GM19397 (cell line): ENCODE results near the gene AGBL2.
A peak's percentile ranks its signal among the peaks of the same experiment; 100 is the strongest.
"Not testable (repeated sequence)": the region's sequence is repeated elsewhere in the genome, so short reads cannot be mapped to it uniquely, and the experiment has no call there.

Source experiments
- ATAC-seq: cut with Tn5 transposase; IDR thresholded peaks from one replicate; pipeline ENCODE4 v1.9.1; 2021; ENCODE audit warnings: mild to moderate bottlenecking, moderate library complexity; ENCODE audit not compliant: unreplicated experiment

Gene AGBL2

DNA sequence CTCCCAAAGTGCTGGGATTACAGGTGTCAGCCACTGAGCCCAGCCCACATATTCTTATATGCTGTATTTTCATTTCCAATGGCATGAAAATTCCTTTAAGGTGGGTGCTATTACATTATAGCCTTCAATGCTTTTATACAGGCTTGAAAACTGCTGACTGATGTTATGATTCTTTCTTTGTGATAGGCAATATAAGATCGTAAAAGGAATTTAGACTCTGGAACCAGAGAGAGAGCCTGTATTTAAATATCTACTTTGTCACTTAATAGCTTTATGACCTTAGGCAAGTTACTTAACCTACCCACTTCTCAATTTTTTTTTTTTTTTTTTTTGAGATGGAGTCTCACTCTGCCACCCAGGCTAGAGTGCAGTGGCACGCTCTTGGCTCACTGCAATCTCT, 26.2 kb downstream of the AGBL2 start:
- no peak for ATAC-seq

- no peak for ATAC-seq
These were observed 27.1 kb downstream of the AGBL2 start for GRCh38 chr11:47688111-47688510.

- not testable (repeated sequence) for ATAC-seq
These were observed 28.5 kb downstream of the AGBL2 start for GRCh38 chr11:47686704-47687103.

DNA sequence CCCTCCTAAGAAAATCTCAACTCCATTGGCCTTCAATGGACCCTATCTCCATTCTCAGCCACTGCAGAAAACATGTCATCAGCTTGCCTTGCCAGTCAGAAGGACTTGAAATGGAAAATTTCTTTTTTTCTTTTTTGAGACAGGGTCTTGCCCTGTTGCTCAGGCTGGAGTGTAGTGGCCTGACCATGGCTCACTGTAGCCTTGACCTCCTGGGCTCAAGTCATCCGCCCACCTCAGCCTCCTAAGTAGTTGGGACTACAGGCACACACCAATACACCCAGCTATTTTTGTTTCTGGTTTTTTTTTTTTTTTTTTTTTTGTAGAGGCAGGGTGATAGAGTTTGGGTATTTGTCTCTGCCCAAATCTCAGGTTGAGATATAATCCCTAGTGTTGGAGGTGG, 29.0 kb downstream of the AGBL2 start:
- no peak for ATAC-seq

DNA sequence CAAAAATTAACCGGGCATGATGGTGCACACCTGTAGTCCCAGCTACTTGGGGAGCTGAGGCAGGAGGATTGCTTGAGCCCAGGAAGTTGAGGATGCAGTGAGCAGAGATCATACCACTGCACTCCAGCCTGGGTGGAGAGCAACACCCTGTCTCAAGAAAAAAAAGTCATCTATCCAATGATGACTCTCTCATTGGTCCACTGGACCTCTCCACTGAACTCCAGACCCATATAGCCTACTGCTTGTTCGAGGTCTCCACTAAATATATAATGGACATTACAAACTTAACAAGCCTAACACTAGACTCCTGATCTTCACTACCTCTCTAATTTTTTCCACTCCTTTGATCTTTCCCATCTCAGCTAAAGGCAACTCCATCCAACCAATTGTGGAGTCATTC, 39.3 kb downstream of the AGBL2 start:
- ATAC-seq, result no peak

GRCh38 chr11:47672283-47672730, 42.9 kb downstream of the AGBL2 start:
- ATAC-seq, result no peak

DNA sequence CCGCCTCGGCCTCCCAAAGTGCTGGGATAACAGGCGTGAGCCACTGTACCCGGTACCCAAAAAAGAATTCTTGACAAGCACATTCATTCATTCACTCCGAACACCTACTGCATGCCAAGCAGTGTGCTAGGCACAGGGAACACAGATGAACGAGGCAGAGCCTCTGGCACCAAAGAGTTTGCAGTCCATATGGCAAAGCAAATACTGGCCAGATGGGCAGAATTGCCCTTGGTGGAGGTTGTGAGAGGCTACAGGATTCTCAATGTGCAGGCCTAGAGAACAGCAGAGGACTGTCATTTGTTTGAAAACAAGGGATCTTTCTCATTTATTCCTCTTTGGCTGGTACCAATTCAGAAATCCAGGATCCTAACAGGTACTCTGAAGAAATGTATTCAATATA, 45.3 kb downstream of the AGBL2 start:
- ATAC-seq, result no peak

DNA sequence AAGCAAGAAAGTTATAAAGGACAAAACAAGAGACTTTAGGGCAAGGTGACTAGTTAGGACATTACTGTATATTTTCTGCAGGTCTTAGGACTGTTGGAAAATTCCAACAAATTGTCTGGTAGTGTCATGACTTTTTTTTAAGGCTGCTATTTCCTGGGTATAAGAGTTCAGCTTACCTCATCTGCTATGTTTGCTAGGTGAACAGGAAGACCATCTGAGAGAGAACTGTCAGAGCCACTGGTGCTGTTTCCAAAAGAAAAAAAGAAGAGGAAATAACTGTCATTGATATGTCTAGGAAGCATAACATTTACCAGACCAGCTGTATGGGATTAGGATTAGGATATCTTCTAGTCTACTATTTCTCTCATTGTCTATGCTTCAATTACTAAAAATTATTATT, 46.5 kb downstream of the AGBL2 start:
- ATAC-seq, result no peak

GRCh38 chr11:47667555-47667954, 47.6 kb downstream of the AGBL2 start:
- no peak for ATAC-seq

DNA sequence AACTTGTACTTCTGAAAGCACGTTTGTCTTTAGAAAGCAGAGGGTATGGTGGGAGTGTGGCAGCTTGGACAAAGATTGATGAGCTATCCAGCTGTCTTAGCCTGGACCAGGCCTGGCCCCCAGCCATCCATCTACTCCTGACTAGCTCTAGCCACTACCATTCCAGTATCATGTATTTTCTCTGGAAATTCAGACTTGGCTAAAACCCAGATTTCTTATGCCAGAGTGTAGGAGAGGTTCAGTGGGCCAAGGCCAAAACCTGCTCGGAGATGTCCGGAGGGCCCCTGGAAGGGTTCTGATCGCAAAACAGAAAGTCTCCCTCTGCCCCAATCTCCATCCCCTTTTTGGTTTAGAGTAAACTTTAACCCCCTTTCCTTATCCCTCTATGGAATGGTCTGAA, 48.0 kb downstream of the AGBL2 start:
- no peak for ATAC-seq

GRCh38 chr11:47664936-47665335, 50.2 kb downstream of the AGBL2 start:
- ATAC-seq, result not testable (repeated sequence)

DNA sequence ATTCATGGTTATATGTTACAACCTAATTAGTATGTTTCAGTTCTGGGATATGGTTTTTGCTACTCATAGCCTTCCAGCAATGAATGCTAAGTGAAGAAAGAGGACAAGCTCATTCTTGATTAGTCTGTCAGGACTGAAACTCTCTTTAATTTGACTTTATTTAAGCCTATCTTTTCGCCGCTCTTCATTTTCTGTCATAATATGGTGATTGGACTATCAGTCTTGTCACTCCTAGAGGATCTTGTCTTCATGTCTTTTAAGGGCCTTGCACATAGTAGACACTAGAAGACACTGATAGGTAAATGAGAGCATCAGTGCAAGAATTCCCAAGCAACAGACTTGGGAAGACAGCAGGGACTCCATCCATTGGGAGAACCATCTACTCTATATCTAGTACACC, 53.9 kb downstream of the AGBL2 start:
- ATAC-seq, result no peak

- no peak for ATAC-seq
These were observed 55.9 kb downstream of the AGBL2 start for GRCh38 chr11:47659276-47659675.

- ATAC-seq, result no peak
These were observed 58.8 kb downstream of the AGBL2 start for GRCh38 chr11:47656260-47656885.

- no peak for ATAC-seq
These were observed 63.2 kb downstream of the AGBL2 start for GRCh38 chr11:47651818-47652469.

GRCh38 chr11:47649276-47649675, 65.9 kb downstream of the AGBL2 start:
- no peak for ATAC-seq

GRCh38 chr11:47646019-47646418, 69.2 kb downstream of the AGBL2 start:
- ATAC-seq, result no peak

DNA sequence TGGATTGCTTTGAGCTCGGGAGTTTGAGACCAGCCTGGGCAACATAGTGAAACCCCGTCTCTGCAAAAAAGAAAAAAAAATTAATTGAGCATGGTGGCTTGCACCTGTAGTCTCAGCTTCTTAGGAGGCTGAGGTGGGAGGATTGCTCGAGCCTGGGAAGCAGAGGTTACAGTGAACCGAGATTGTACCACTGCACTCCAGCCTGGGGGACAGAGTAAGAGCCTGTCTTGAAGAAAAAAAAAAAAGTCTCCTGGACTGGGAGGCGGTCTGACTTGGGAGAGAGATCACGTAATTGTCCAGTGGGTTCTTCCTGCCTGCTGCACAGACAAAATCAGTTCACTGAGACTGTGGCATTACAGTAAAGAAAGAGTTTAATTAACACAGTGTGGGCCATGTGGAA, 69.7 kb downstream of the AGBL2 start:
- no peak for ATAC-seq

DNA sequence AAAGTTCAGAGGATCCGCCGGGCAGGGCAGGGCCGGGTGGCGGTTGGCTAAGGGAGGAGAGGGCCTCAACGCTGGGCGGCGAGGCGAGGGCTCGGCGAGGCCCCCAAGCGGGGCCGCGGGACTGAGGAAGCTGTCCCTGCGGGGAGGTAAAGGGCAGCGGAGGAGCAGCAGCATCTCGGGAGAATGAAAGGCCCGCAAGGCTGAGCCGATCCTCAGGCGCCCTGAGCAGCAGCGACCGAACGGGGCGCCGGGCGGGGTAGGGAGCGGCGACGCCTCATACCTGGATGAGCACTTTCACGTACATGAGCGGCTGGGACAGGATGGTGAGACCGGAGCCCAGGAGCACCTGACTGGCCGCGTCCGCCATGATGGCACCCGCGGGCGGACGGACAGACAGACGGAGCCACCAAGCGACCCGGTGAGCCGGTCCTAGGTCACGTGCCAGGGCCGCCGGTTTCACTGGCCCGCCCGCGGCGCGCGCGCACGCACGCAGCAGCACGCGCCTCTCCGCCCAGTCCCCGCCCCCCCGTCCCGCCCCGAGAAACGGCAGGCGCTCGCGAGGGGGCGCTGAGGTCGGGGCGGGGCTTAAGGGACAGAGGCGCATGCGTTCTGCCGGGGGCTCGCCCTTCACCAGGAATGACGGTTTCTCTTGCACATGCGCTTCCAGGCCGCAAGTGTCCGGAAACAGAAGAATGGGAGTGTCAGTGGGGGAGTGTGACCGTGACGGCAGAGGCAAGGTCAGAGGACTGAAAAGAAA, 72.9 kb downstream of the AGBL2 start, which contains the start of gene MTCH2:
TSS of gene MTCH2 (minus strand) at position 461 of the 757 bp plus-strand sequence. CDS start at position 367, 94 bp downstream.
- peak; percentile 95 for ATAC-seq

- no peak for ATAC-seq
These were observed 73.5 kb downstream of the AGBL2 start for GRCh38 chr11:47641600-47642098.

GRCh38 chr11:47640506-47640905, 74.7 kb downstream of the AGBL2 start:
- not testable (repeated sequence) for ATAC-seq

DNA sequence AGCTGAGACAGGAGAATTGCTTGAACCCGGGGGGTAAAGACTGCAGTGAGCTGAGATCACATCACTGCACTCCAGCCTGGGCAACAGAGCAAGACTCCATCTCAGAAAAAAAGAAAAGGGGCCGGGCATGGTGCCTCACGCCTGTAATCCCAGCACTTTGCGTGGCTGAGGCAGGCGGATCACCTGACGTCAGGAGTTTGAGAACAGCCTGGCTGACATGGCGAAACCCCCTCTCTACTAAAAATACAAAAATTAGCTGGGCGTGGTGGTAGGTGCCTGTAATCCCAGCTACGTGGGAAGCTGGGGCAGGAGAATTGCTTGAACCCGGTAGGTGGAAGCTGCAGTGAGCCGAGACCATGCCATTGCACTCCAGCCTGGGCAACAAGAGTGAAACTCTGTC, 78.8 kb downstream of the AGBL2 start:
- not testable (repeated sequence) for ATAC-seq
